Measurements from ENCODE around the gene ID2. TPM values are rescaled to one million over a fixed set of nuclear protein-coding genes. Genes with fewer than 3 reads are reported as not detected.

The ID2 gene
- total RNA-seq, 2 experiments from 2014 or later, result 299 to 324 TPM

- no peak overlapping the region for H3K27ac Mint-ChIP-seq
- ChIA-PET CTCF (no interaction called here), POLR2A (no interaction called here)
- H3K4me1 Mint-ChIP-seq, result peaks cover 6% of the 10 kb centered on the region
- H3K4me3 Mint-ChIP-seq, result no peak overlapping the region
- H3K9me3 Mint-ChIP-seq, result peaks cover 5% of the 10 kb centered on the region
- H3K27me3 Mint-ChIP-seq, result no peaks in the 10 kb centered on the region
- H3K36me3 Mint-ChIP-seq (ENCODE audit: low read depth), result no peaks in the 10 kb centered on the region
- no peak for DNase-seq
Observed at GRCh38 chr2:8642366-8643068, 39.3 kb upstream of the ID2 start.

- no peak for DNase-seq
- no peak overlapping the region for H3K27ac Mint-ChIP-seq
- CTCF ChIA-PET, result interaction anchor here (1.1 kb wide), 1 partner anchor 215 kb away, joined by 3 read pairs; no protein-coding TSS in a partner anchor
- H3K27me3 Mint-ChIP-seq, result no peaks in the 10 kb centered on the region
- H3K36me3 Mint-ChIP-seq (ENCODE audit: low read depth), result no peaks in the 10 kb centered on the region
- peaks cover 6% of the 10 kb centered on the region for H3K4me1 Mint-ChIP-seq
- no peak overlapping the region for H3K4me3 Mint-ChIP-seq
- POLR2A ChIA-PET, result no interaction called here
- peaks cover 11% of the 10 kb centered on the region for H3K9me3 Mint-ChIP-seq
Observed at GRCh38 chr2:8643250-8643995, 38.4 kb upstream of the ID2 start.

- Mint-ChIP-seq H3K36me3 (ENCODE audit: low read depth) (no peaks in the 10 kb centered on the region), H3K4me3 (no peak overlapping the region), H3K9me3 (peaks cover 11% of the 10 kb centered on the region), H3K4me1 (peaks cover 6% of the 10 kb centered on the region), H3K27me3 (no peaks in the 10 kb centered on the region), H3K27ac (no peak overlapping the region)
- DNase-seq, result no peak
- ChIA-PET CTCF (interaction anchor here (1.1 kb wide), 1 partner anchor 215 kb away, joined by 3 read pairs; no protein-coding TSS in a partner anchor), POLR2A (no interaction called here)
Observed at GRCh38 chr2:8643996-8644356, 37.9 kb upstream of the ID2 start.

DNA sequence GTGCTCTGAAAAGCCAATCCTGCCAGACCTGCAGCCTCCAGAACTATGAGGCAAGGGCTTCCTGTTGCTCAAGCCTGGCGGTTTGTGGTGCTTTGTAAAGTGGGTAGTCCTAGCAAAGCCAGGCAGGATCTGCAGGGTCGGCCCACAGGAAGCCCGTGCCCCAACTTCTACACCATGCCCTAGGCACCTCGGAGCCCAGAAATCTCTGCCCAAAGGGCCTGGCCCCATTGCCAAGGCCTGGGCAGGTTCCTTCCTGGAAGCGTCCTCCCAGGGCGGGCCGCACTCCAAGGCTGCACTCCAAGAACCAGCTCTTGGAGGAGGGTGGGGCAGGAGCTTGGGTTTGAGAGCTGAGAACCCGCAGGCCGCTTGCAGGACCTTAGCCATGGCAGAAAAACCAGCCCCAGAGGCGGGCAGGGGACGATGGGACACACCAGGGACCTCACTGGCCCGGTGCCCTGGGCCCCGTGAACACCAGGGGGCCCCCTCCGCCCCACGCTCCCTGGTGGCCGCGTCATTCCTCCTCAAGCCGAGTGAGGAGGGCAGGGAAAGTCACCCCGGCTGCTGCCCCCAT, 37.2 kb upstream of the ID2 start:
- Mint-ChIP-seq H3K4me3 (no peak overlapping the region), H3K9me3 (peaks cover 11% of the 10 kb centered on the region), H3K36me3 (ENCODE audit: low read depth) (no peaks in the 10 kb centered on the region), H3K27ac (no peak overlapping the region), H3K27me3 (no peaks in the 10 kb centered on the region), H3K4me1 (peaks cover 6% of the 10 kb centered on the region)
- ChIA-PET CTCF (no interaction called here), POLR2A (no interaction called here)
- peak; percentile 31 for DNase-seq

DNA sequence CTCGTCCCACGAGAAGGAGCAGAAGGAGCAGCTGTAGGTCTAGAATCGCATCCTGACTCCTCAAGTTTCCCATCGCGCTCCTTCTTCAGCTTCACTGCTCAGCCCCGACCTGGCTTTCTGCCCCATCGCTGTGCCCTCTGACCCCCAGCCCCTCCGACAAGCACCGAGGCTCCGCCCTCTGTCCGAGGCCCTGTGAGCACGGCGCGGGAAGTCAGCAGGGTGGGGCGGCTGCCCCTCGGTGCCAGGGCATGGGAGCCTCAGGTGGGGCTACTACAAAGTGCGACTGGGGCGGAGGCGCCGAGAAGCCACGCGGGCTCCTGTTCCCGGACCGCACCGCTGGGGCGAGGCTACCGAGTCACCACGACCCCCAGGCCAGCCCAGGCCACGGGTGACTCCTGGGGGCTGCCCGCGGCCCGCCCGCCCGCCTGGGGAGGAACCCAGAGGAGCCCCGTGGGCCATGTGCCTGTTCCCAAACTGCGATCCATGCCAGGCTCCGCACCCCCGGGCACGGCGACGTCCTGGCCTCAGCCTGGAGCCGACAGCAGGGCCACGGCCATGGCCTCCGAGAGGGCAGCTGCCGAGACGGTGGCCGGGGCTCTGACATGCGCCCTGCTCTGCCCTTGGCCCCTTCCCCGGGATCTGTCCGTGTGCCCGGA, 36.6 kb upstream of the ID2 start:
- Mint-ChIP-seq H3K4me3 (no peak overlapping the region), H3K4me1 (peaks cover 6% of the 10 kb centered on the region), H3K9me3 (peaks cover 11% of the 10 kb centered on the region), H3K27ac (no peak overlapping the region), H3K36me3 (ENCODE audit: low read depth) (no peaks in the 10 kb centered on the region), H3K27me3 (no peaks in the 10 kb centered on the region)
- DNase-seq, result no peak
- ChIA-PET CTCF (no interaction called here), POLR2A (no interaction called here)

DNA sequence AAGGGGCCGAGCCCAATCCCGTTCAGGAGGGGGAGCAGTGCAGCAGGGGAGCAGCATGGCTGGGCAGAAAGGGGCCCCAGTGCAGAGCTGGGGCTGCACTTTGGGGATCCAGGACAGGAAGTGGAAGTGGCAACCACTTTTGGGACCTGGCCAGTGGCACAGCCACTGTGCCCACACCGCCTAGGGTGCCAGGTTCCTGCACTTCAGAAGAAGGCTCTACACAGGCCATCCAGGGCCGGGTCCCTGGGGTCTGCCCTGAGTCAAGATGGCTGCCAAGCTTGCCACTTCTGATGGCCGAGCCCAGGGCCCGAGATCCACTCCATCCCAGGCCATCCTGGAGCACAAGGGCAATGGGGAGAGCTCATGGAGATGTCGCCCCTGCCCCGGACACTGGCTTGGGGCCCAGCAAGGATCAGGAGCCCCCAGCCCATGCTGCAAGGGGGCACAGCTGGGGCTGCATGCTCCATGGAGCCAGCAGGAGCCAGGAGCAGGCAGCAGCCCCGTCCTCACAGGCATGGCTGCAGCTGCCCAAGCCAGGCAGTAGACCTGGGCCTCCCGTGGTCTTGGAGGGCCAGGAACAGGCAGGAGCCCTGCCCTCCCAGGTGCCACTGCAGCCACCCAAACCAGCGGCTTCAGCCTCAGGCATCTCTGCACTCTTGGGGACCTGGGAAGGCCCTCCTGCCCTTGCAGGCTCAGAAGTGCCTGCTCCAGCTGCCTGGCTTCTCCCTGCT, 35.0 kb upstream of the ID2 start:
- H3K27me3 Mint-ChIP-seq, result no peaks in the 10 kb centered on the region
- peaks cover 6% of the 10 kb centered on the region for H3K4me1 Mint-ChIP-seq
- ChIA-PET CTCF (no interaction called here), POLR2A (no interaction called here)
- no peak overlapping the region for H3K27ac Mint-ChIP-seq
- DNase-seq, result no peak
- H3K36me3 Mint-ChIP-seq (ENCODE audit: low read depth), result no peaks in the 10 kb centered on the region
- H3K9me3 Mint-ChIP-seq, result peaks cover 11% of the 10 kb centered on the region
- H3K4me3 Mint-ChIP-seq, result no peak overlapping the region

GRCh38 chr2:8647462-8647857, 34.4 kb upstream of the ID2 start:
- CTCF ChIA-PET, result no interaction called here
- H3K4me3 Mint-ChIP-seq, result no peak overlapping the region
- H3K27ac Mint-ChIP-seq, result no peak overlapping the region
- H3K9me3 Mint-ChIP-seq, result peaks cover 11% of the 10 kb centered on the region
- DNase-seq, result no peak
- peaks cover 6% of the 10 kb centered on the region for H3K4me1 Mint-ChIP-seq
- H3K27me3 Mint-ChIP-seq, result no peaks in the 10 kb centered on the region
- POLR2A ChIA-PET, result no interaction called here
- H3K36me3 Mint-ChIP-seq (ENCODE audit: low read depth), result no peaks in the 10 kb centered on the region

- Mint-ChIP-seq H3K4me3 (no peak overlapping the region), H3K36me3 (ENCODE audit: low read depth) (no peaks in the 10 kb centered on the region), H3K27ac (no peak overlapping the region), H3K27me3 (no peaks in the 10 kb centered on the region), H3K9me3 (peaks cover 11% of the 10 kb centered on the region), H3K4me1 (peaks cover 6% of the 10 kb centered on the region)
- ChIA-PET CTCF (no interaction called here), POLR2A (no interaction called here)
- DNase-seq, result no peak
Observed at GRCh38 chr2:8648441-8649213, 33.2 kb upstream of the ID2 start.

DNA sequence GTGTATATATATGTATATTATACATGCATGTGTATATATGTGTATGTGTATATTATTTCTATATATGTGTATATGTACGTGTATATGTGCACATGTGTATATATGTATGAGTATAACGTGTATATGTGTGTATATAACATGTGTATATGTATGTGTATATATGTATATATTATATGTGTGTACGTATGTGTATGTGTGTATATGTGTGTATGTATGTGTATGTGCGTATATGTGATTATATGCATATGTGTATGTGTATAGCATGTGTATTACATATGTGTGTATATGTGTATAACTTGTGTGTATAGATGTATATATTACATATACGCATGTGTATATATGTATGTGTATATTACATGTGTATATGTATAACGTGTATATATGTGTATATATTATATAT, 32.1 kb upstream of the ID2 start:
- Mint-ChIP-seq H3K4me1 (no peaks in the 10 kb centered on the region), H3K4me3 (no peak overlapping the region), H3K9me3 (peaks cover 11% of the 10 kb centered on the region), H3K27ac (no peak overlapping the region), H3K36me3 (ENCODE audit: low read depth) (no peaks in the 10 kb centered on the region), H3K27me3 (no peaks in the 10 kb centered on the region)
- CTCF ChIA-PET, result no interaction called here
- DNase-seq, result no peak
- POLR2A ChIA-PET, result no interaction called here

DNA sequence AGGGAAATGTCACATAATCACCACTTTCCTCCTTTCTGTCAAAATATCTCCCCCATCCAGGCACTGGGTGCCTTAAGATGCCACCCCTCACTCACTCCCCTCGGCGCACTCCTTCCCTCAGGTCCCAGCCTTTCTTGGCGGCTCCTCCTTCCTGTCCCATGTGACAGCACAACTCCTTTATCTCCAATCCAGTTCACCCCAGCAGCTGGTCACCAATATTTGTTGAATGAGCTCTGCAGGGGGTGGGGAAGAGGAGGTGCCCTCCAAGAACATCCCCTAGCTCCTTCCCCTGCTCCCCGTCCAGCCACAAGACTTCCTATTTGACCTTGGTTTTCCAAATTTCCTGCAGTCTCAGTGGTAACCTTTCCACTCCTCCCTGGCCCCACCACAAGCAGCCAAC, 31.6 kb upstream of the ID2 start:
- no peaks in the 10 kb centered on the region for H3K4me1 Mint-ChIP-seq
- H3K36me3 Mint-ChIP-seq (ENCODE audit: low read depth), result no peaks in the 10 kb centered on the region
- H3K27ac Mint-ChIP-seq, result no peak overlapping the region
- peaks cover 11% of the 10 kb centered on the region for H3K9me3 Mint-ChIP-seq
- POLR2A ChIA-PET, result no interaction called here
- no peak for DNase-seq
- CTCF ChIA-PET, result no interaction called here
- H3K27me3 Mint-ChIP-seq, result no peaks in the 10 kb centered on the region
- no peak overlapping the region for H3K4me3 Mint-ChIP-seq

- H3K27me3 Mint-ChIP-seq, result no peaks in the 10 kb centered on the region
- peaks cover 3% of the 10 kb centered on the region for H3K9me3 Mint-ChIP-seq
- peaks cover 10% of the 10 kb centered on the region for H3K4me1 Mint-ChIP-seq
- CTCF ChIA-PET, result no interaction called here
- POLR2A ChIA-PET, result no interaction called here
- DNase-seq, result no peak
- no peak overlapping the region for H3K4me3 Mint-ChIP-seq
- H3K36me3 Mint-ChIP-seq (ENCODE audit: low read depth), result no peaks in the 10 kb centered on the region
- no peak overlapping the region for H3K27ac Mint-ChIP-seq
Observed at GRCh38 chr2:8652774-8653426, 29.0 kb upstream of the ID2 start.

DNA sequence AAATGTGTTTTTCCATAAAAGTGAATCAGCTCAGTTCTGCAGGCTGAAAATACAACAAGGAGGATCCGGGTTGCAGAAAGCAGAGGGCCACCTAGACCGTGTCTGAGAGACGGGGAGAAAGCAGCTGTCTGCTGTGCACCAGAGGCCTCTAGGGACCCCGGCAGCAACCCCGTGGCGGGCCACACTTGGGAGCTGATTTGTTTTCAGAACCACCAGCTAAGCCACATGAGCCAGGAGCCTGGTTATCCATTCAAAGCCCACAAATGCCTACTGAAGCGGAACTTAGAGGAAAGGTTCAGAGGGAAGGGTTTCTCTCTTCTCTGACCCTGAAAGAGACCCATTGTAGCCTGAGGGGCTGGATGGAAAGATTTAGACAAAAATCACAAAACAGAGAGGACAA, 28.4 kb upstream of the ID2 start:
- ChIA-PET POLR2A (no interaction called here), CTCF (no interaction called here)
- no peak for DNase-seq
- H3K36me3 Mint-ChIP-seq (ENCODE audit: low read depth), result no peaks in the 10 kb centered on the region
- no peak overlapping the region for H3K4me3 Mint-ChIP-seq
- no peaks in the 10 kb centered on the region for H3K9me3 Mint-ChIP-seq
- no peak overlapping the region for H3K27ac Mint-ChIP-seq
- H3K27me3 Mint-ChIP-seq, result no peaks in the 10 kb centered on the region
- peaks cover 10% of the 10 kb centered on the region for H3K4me1 Mint-ChIP-seq

Data from activated CD4-positive, alpha-beta memory T cell treated with anti-CD3 and anti-CD28 coated beads, Interleukin-2, amount 10 ng/mL, durations not matched to agents 7 days and 5 days (primary cell).